ENCODE data around the gene FRMD4B.

DNA sequence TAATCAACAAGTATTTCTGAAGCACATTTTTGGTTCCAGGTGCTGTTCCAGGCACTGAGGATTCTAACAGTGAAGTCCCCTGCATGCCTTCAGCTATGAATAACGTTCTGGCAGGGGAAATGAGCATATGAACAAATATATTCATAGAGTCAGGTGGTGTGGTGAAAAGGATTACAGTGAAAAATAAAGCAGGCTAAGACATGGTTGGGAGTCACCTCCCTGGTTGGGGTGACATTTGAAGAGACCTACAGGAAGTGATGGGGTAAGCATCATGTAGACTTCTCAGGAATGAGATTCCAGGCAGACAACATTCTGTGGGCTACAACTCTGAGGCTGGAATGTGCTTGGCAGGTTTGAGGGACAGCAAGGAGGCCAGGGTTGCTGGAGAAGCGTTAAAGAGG lies 15.0 kb downstream of the FRMD4B start:
- TF ChIP-seq KDM1A (IDR thresholded peaks at IDR 0.05; ENCODE audit: low read depth) (no peak), POLR2A (IDR thresholded peaks at IDR 0.05; ENCODE audit: low read length) (no peak), CTCF (IDR thresholded peaks at IDR 0.05) (no peak), CHD2 (IDR thresholded peaks at IDR 0.05; ENCODE audit: low read length, partially characterized antibody) (no peak)

All from A549 (cell line).